ENCODE results near the gene PLOD1.

The PLOD1 gene

DNA sequence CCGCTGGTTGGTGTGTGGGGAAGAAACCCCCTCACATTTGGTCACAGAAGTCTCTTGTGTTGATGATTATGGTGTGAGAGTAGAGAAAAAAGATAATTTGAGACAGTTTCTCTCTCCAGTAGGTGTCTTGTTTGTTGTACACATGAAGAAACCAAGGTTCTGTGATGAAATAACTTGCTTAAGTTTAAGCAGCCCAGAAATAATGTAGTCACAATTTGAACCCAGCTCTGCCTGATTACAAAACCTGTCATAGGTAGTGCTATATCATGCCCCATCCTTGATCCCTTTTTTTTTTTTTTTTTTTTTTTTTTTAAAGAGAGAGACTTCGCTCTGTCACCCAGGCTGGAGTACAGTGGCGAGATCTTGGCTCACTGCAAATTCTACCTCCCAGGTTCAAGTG is 50.7 kb downstream of the PLOD1 start:
- peaks cover 0 to 13% of the 10 kb centered on the region in 2 donors for H3K4me1 ChIP-seq (ENCODE audit: control insufficient read depth in 2 of 2, insufficient read depth in 1 of 2, low read depth in 1 of 2, low read length in 2 of 2)
- no peak overlapping the region for H4K8ac ChIP-seq (ENCODE audit: low read depth, low read length)
- no peak overlapping the region for H2BK12ac ChIP-seq (ENCODE audit: low read length)
- H3K27ac ChIP-seq (replicated peaks; ENCODE audit: low read length): no peak overlapping the region
- no peak overlapping the region for H3K4me2 ChIP-seq (ENCODE audit: insufficient read depth, low read length, poor library complexity, severe bottlenecking)
- no peak overlapping the region for H2AFZ ChIP-seq (ENCODE audit: low read length)
- H3K4me3 ChIP-seq (ENCODE audit: low read length in 2 of 2): no peak overlapping the region
- no peak overlapping the region for H4K91ac ChIP-seq (ENCODE audit: low read depth, low read length, poor library complexity)
- no CpG with 5 or more reads among the region's 3 CpGs for WGBS, 2 donors (ENCODE audit: extremely low coverage in 2 of 2, insufficient read length in 2 of 2, insufficient replicate concordance in 1 of 2)
- H3K9me3 ChIP-seq (replicated peaks in 1 of 2; ENCODE audit: control insufficient read depth in 2 of 2, insufficient read depth in 1 of 2, low read depth in 1 of 2, low read length in 2 of 2): no peaks in the 10 kb centered on the region
- peaks cover 18% of the 10 kb centered on the region for H3K79me1 ChIP-seq (ENCODE audit: low read depth, low read length)
- H3K4ac ChIP-seq (ENCODE audit: low read length): no peak overlapping the region
- no peak overlapping the region for H3K18ac ChIP-seq (ENCODE audit: low read length)
- no peak overlapping the region for H2BK5ac ChIP-seq (ENCODE audit: low read length)
- H3K23ac ChIP-seq (ENCODE audit: low read depth, low read length, poor library complexity): no peak overlapping the region
- H3K36me3 ChIP-seq (replicated peaks in 1 of 2; ENCODE audit: control insufficient read depth in 2 of 2, insufficient read depth in 2 of 2, low read length in 2 of 2): peaks cover 30 to 73% of the 10 kb centered on the region in 2 donors
- no peak overlapping the region for H2BK15ac ChIP-seq (ENCODE audit: low read length)
- no peaks in the 10 kb centered on the region for H3K27me3 ChIP-seq (ENCODE audit: control insufficient read depth in 3 of 3, insufficient read depth in 3 of 3, low read depth in 1 of 3, low read length in 3 of 3)
- no peak overlapping the region for H2AK5ac ChIP-seq (ENCODE audit: low read depth, low read length)
- no peak overlapping the region for H2BK120ac ChIP-seq (ENCODE audit: low read depth, low read length)
- DNase-seq (ENCODE audit: low spot score): no peak
- H3K9ac ChIP-seq (ENCODE audit: low read depth, low read length, poor library complexity): no peak overlapping the region
- H3K14ac ChIP-seq (ENCODE audit: low read length): no peak overlapping the region

DNA sequence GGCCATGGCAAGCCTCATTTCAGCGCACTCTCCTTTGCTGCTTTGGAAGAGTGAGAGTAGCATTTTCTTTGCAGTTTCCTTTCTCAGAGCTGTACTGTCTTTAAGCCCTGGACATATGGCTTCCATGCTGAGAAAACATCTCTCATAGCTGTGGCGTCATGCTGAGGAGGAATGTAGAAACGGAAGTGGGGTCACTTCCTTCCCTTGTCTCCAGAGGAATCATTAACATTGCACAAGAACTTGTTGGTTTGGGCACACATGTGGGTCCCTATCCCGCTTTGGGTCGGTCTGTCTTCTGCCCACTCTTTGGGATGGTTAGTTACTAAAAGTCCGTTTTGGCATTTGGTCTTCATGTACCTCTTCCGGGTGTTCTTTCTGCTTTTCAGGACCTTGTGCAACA is 51.3 kb downstream of the PLOD1 start:
- Histone ChIP-seq H4K91ac (ENCODE audit: low read depth, low read length, poor library complexity) (no peak overlapping the region), H3K4ac (ENCODE audit: low read length) (no peak overlapping the region), H3K36me3 (replicated peaks in 1 of 2; ENCODE audit: control insufficient read depth in 2 of 2, insufficient read depth in 2 of 2, low read length in 2 of 2) (peaks cover 34 to 80% of the 10 kb centered on the region in 2 donors), H2BK120ac (ENCODE audit: low read depth, low read length) (no peak overlapping the region), H3K4me3 (ENCODE audit: low read length in 2 of 2) (no peak overlapping the region), H2BK15ac (ENCODE audit: low read length) (no peak overlapping the region), H3K27ac (replicated peaks; ENCODE audit: low read length) (no peak overlapping the region), H3K23ac (ENCODE audit: low read depth, low read length, poor library complexity) (no peak overlapping the region), H3K79me1 (ENCODE audit: low read depth, low read length) (peaks cover 14% of the 10 kb centered on the region), H3K4me2 (ENCODE audit: insufficient read depth, low read length, poor library complexity, severe bottlenecking) (no peak overlapping the region), H3K9ac (ENCODE audit: low read depth, low read length, poor library complexity) (no peak overlapping the region), H3K27me3 (ENCODE audit: control insufficient read depth in 3 of 3, insufficient read depth in 3 of 3, low read depth in 1 of 3, low read length in 3 of 3) (no peaks in the 10 kb centered on the region), H4K8ac (ENCODE audit: low read depth, low read length) (no peak overlapping the region), H2BK12ac (ENCODE audit: low read length) (no peak overlapping the region), H2AK5ac (ENCODE audit: low read depth, low read length) (no peak overlapping the region), H3K14ac (ENCODE audit: low read length) (no peak overlapping the region), H3K4me1 (ENCODE audit: control insufficient read depth in 2 of 2, insufficient read depth in 1 of 2, low read depth in 1 of 2, low read length in 2 of 2) (peaks cover 0 to 9% of the 10 kb centered on the region in 2 donors), H3K9me3 (replicated peaks in 1 of 2; ENCODE audit: control insufficient read depth in 2 of 2, insufficient read depth in 1 of 2, low read depth in 1 of 2, low read length in 2 of 2) (no peaks in the 10 kb centered on the region), H2AFZ (ENCODE audit: low read length) (no peak overlapping the region), H3K18ac (ENCODE audit: low read length) (no peak overlapping the region), H2BK5ac (ENCODE audit: low read length) (no peak overlapping the region)
- no peak for DNase-seq (ENCODE audit: low spot score)
- no CpG with 5 or more reads among the region's 7 CpGs for WGBS, 2 donors (ENCODE audit: extremely low coverage in 2 of 2, insufficient read length in 2 of 2, insufficient replicate concordance in 1 of 2)

- no peaks in the 10 kb centered on the region for H3K9me3 ChIP-seq (replicated peaks in 1 of 2; ENCODE audit: control insufficient read depth in 2 of 2, insufficient read depth in 1 of 2, low read depth in 1 of 2, low read length in 2 of 2)
- no peak overlapping the region for H3K9ac ChIP-seq (ENCODE audit: low read depth, low read length, poor library complexity)
- H3K18ac ChIP-seq (ENCODE audit: low read length): no peak overlapping the region
- H3K23ac ChIP-seq (ENCODE audit: low read depth, low read length, poor library complexity): no peak overlapping the region
- no peak overlapping the region for H3K4me3 ChIP-seq (ENCODE audit: low read length in 2 of 2)
- WGBS, 2 donors (ENCODE audit: extremely low coverage in 2 of 2, insufficient read length in 2 of 2, insufficient replicate concordance in 1 of 2): no CpG with 5 or more reads among the region's 7 CpGs
- no peak overlapping the region for H2AK5ac ChIP-seq (ENCODE audit: low read depth, low read length)
- H3K4ac ChIP-seq (ENCODE audit: low read length): no peak overlapping the region
- H3K27me3 ChIP-seq (ENCODE audit: control insufficient read depth in 3 of 3, insufficient read depth in 3 of 3, low read depth in 1 of 3, low read length in 3 of 3): no peaks in the 10 kb centered on the region
- H4K91ac ChIP-seq (ENCODE audit: low read depth, low read length, poor library complexity): no peak overlapping the region
- no peak overlapping the region for H3K4me2 ChIP-seq (ENCODE audit: insufficient read depth, low read length, poor library complexity, severe bottlenecking)
- H3K14ac ChIP-seq (ENCODE audit: low read length): no peak overlapping the region
- H2BK12ac ChIP-seq (ENCODE audit: low read length): no peak overlapping the region
- peaks cover 16% of the 10 kb centered on the region for H3K79me1 ChIP-seq (ENCODE audit: low read depth, low read length)
- H2BK15ac ChIP-seq (ENCODE audit: low read length): no peak overlapping the region
- H3K4me1 ChIP-seq (ENCODE audit: control insufficient read depth in 2 of 2, insufficient read depth in 1 of 2, low read depth in 1 of 2, low read length in 2 of 2): no peaks in the 10 kb centered on the region
- H4K8ac ChIP-seq (ENCODE audit: low read depth, low read length): no peak overlapping the region
- peaks cover 37 to 78% of the 10 kb centered on the region in 2 donors for H3K36me3 ChIP-seq (replicated peaks in 1 of 2; ENCODE audit: control insufficient read depth in 2 of 2, insufficient read depth in 2 of 2, low read length in 2 of 2)
- H2BK5ac ChIP-seq (ENCODE audit: low read length): no peak overlapping the region
- DNase-seq (ENCODE audit: low spot score): no peak
- no peak overlapping the region for H3K27ac ChIP-seq (replicated peaks; ENCODE audit: low read length)
- H2AFZ ChIP-seq (ENCODE audit: low read length): no peak overlapping the region
- no peak overlapping the region for H2BK120ac ChIP-seq (ENCODE audit: low read depth, low read length)
Observed at GRCh38 chr1:11989669-11990068, 55.2 kb downstream of the PLOD1 start.

- no peak overlapping the region for H3K27ac ChIP-seq (replicated peaks; ENCODE audit: low read length)
- peaks cover 16% of the 10 kb centered on the region for H3K79me1 ChIP-seq (ENCODE audit: low read depth, low read length)
- no peaks in the 10 kb centered on the region for H3K27me3 ChIP-seq (ENCODE audit: control insufficient read depth in 3 of 3, insufficient read depth in 3 of 3, low read depth in 1 of 3, low read length in 3 of 3)
- H3K4me2 ChIP-seq (ENCODE audit: insufficient read depth, low read length, poor library complexity, severe bottlenecking): no peak overlapping the region
- no peak overlapping the region for H4K8ac ChIP-seq (ENCODE audit: low read depth, low read length)
- no peaks in the 10 kb centered on the region for H3K9me3 ChIP-seq (replicated peaks in 1 of 2; ENCODE audit: control insufficient read depth in 2 of 2, insufficient read depth in 1 of 2, low read depth in 1 of 2, low read length in 2 of 2)
- no peak for DNase-seq (ENCODE audit: low spot score)
- WGBS, 2 donors (ENCODE audit: extremely low coverage in 2 of 2, insufficient read length in 2 of 2, insufficient replicate concordance in 1 of 2): no CpG with 5 or more reads among the region's 10 CpGs
- no peak overlapping the region for H2AFZ ChIP-seq (ENCODE audit: low read length)
- H3K14ac ChIP-seq (ENCODE audit: low read length): no peak overlapping the region
- H2BK12ac ChIP-seq (ENCODE audit: low read length): no peak overlapping the region
- H2BK5ac ChIP-seq (ENCODE audit: low read length): no peak overlapping the region
- H3K36me3 ChIP-seq (replicated peaks in 1 of 2; ENCODE audit: control insufficient read depth in 2 of 2, insufficient read depth in 2 of 2, low read length in 2 of 2): peaks cover 39 to 80% of the 10 kb centered on the region in 2 donors
- H3K4ac ChIP-seq (ENCODE audit: low read length): no peak overlapping the region
- no peak overlapping the region for H2AK5ac ChIP-seq (ENCODE audit: low read depth, low read length)
- no peaks in the 10 kb centered on the region for H3K4me1 ChIP-seq (ENCODE audit: control insufficient read depth in 2 of 2, insufficient read depth in 1 of 2, low read depth in 1 of 2, low read length in 2 of 2)
- no peak overlapping the region for H2BK120ac ChIP-seq (ENCODE audit: low read depth, low read length)
- no peak overlapping the region for H3K23ac ChIP-seq (ENCODE audit: low read depth, low read length, poor library complexity)
- no peak overlapping the region for H3K18ac ChIP-seq (ENCODE audit: low read length)
- H3K9ac ChIP-seq (ENCODE audit: low read depth, low read length, poor library complexity): no peak overlapping the region
- no peak overlapping the region for H3K4me3 ChIP-seq (ENCODE audit: low read length in 2 of 2)
- H4K91ac ChIP-seq (ENCODE audit: low read depth, low read length, poor library complexity): no peak overlapping the region
- H2BK15ac ChIP-seq (ENCODE audit: low read length): no peak overlapping the region
Observed at GRCh38 chr1:11990303-11991032, 56.0 kb downstream of the PLOD1 start.

Data from neuronal stem cell (in vitro differentiated cells).